Measurements from ENCODE around the gene MYH10.

MYH10 gene

DNA sequence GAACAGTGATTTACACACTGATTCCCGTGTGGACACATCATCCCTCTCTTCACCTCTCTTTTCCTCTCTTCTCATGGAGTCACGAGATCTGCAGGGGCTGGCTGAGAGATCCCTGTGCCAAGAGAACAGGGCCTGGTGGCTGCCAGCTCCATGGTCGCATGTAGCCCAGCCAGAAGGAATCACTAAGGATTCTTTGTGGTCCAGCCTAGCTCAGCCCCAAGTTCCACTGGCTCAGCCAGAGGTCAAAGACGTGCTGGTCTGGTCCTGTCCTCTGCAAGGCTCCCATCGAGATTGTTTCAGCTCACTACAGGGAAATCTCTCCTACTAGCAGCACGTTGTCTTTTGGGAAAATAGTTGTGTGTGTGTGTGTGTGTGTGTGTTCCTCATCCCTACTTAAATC, 128.4 kb downstream of the MYH10 start:
- no peaks in the 10 kb centered on the region for H3K4me1 ChIP-seq (ENCODE audit: control insufficient read depth in 2 of 2, insufficient read depth in 1 of 2, low read depth in 1 of 2, low read length in 2 of 2)
- H3K79me1 ChIP-seq (ENCODE audit: low read depth, low read length) = peaks cover 4% of the 10 kb centered on the region
- H2BK15ac ChIP-seq (ENCODE audit: low read length) = no peak overlapping the region
- no peak overlapping the region for H3K4me3 ChIP-seq (ENCODE audit: low read length in 2 of 2)
- H3K9me3 ChIP-seq (replicated peaks in 1 of 2; ENCODE audit: control insufficient read depth in 2 of 2, insufficient read depth in 1 of 2, low read depth in 1 of 2, low read length in 2 of 2) = no peaks in the 10 kb centered on the region
- peaks cover 55 to 97% of the 10 kb centered on the region in 2 donors for H3K36me3 ChIP-seq (replicated peaks in 1 of 2; ENCODE audit: control insufficient read depth in 2 of 2, insufficient read depth in 2 of 2, low read length in 2 of 2)
- WGBS, 2 donors (ENCODE audit: extremely low coverage in 2 of 2, insufficient read length in 2 of 2, insufficient replicate concordance in 1 of 2) = no CpG with 5 or more reads among the region's 6 CpGs
- no peak overlapping the region for H2AK5ac ChIP-seq (ENCODE audit: low read depth, low read length)
- H3K27ac ChIP-seq (replicated peaks; ENCODE audit: low read length) = no peak overlapping the region
- no peak overlapping the region for H4K8ac ChIP-seq (ENCODE audit: low read depth, low read length)
- no peak overlapping the region for H3K4ac ChIP-seq (ENCODE audit: low read length)
- H3K27me3 ChIP-seq (ENCODE audit: control insufficient read depth in 3 of 3, insufficient read depth in 3 of 3, low read depth in 1 of 3, low read length in 3 of 3) = no peaks in the 10 kb centered on the region
- no peak overlapping the region for H2BK12ac ChIP-seq (ENCODE audit: low read length)
- H3K4me2 ChIP-seq (ENCODE audit: insufficient read depth, low read length, poor library complexity, severe bottlenecking) = no peak overlapping the region
- no peak overlapping the region for H4K91ac ChIP-seq (ENCODE audit: low read depth, low read length, poor library complexity)
- no peak for DNase-seq (ENCODE audit: low spot score)
- H3K18ac ChIP-seq (ENCODE audit: low read length) = no peak overlapping the region
- no peak overlapping the region for H2AFZ ChIP-seq (ENCODE audit: low read length)
- H2BK120ac ChIP-seq (ENCODE audit: low read depth, low read length) = no peak overlapping the region
- no peak overlapping the region for H3K23ac ChIP-seq (ENCODE audit: low read depth, low read length, poor library complexity)
- no peak overlapping the region for H2BK5ac ChIP-seq (ENCODE audit: low read length)
- no peak overlapping the region for H3K9ac ChIP-seq (ENCODE audit: low read depth, low read length, poor library complexity)
- H3K14ac ChIP-seq (ENCODE audit: low read length) = no peak overlapping the region

DNA sequence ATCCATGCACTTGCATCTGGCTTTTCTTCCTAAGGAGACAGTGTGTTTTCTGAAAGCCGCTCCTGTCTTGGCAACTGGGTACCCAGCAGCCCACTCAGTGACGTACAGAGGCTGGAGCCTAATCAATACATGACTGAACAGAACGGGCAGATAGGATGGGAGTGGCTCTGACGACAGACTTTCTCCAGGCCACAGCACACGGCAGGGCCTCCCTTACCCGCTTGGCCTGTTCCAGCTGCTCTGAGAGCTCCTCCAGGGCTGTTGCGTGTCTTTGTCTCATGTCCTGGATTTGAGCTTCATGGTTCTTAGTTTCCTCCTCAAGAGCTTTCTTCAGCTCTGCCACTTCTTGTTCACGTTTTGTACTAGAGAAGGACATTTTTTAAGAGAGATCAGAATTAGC, 129.9 kb downstream of the MYH10 start:
- Histone ChIP-seq H3K9me3 (replicated peaks in 1 of 2; ENCODE audit: control insufficient read depth in 2 of 2, insufficient read depth in 1 of 2, low read depth in 1 of 2, low read length in 2 of 2) (no peaks in the 10 kb centered on the region), H2AFZ (ENCODE audit: low read length) (no peak overlapping the region), H3K4ac (ENCODE audit: low read length) (no peak overlapping the region), H3K27ac (replicated peaks; ENCODE audit: low read length) (no peak overlapping the region), H3K9ac (ENCODE audit: low read depth, low read length, poor library complexity) (no peak overlapping the region), H3K4me2 (ENCODE audit: insufficient read depth, low read length, poor library complexity, severe bottlenecking) (no peak overlapping the region), H2AK5ac (ENCODE audit: low read depth, low read length) (no peak overlapping the region), H2BK5ac (ENCODE audit: low read length) (no peak overlapping the region), H2BK12ac (ENCODE audit: low read length) (no peak overlapping the region), H3K23ac (ENCODE audit: low read depth, low read length, poor library complexity) (no peak overlapping the region), H3K27me3 (ENCODE audit: control insufficient read depth in 3 of 3, insufficient read depth in 3 of 3, low read depth in 1 of 3, low read length in 3 of 3) (no peaks in the 10 kb centered on the region), H4K91ac (ENCODE audit: low read depth, low read length, poor library complexity) (no peak overlapping the region), H3K36me3 (replicated peaks in 1 of 2; ENCODE audit: control insufficient read depth in 2 of 2, insufficient read depth in 2 of 2, low read length in 2 of 2) (peaks cover 55 to 97% of the 10 kb centered on the region in 2 donors), H3K18ac (ENCODE audit: low read length) (no peak overlapping the region), H3K79me1 (ENCODE audit: low read depth, low read length) (peaks cover 4% of the 10 kb centered on the region), H3K4me1 (ENCODE audit: control insufficient read depth in 2 of 2, insufficient read depth in 1 of 2, low read depth in 1 of 2, low read length in 2 of 2) (no peaks in the 10 kb centered on the region), H3K4me3 (ENCODE audit: low read length in 2 of 2) (no peak overlapping the region), H2BK15ac (ENCODE audit: low read length) (no peak overlapping the region), H2BK120ac (ENCODE audit: low read depth, low read length) (no peak overlapping the region), H3K14ac (ENCODE audit: low read length) (no peak overlapping the region), H4K8ac (ENCODE audit: low read depth, low read length) (no peak overlapping the region)
- no peak for DNase-seq (ENCODE audit: low spot score)
- WGBS, 2 donors (ENCODE audit: extremely low coverage in 2 of 2, insufficient read length in 2 of 2, insufficient replicate concordance in 1 of 2) = no CpG with 5 or more reads among the region's 8 CpGs

DNA sequence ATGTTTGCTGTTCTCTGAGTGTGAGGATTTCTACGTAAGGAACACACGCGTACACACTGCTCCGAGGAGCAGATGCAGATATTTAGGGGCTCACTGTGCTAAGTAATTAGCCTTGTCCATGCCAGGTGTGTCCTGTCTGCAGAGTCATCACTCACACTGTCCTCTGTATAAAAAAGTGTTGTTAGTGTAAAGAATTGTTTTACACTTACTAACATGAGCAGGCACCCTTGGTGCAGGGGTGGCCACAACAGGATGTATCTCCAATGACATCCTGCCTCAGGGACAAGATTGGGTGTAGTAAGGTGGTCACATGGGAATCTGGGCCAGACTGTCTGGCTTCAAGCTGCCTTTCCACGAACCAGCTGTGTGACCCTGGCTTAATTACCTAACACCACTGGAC, 130.9 kb downstream of the MYH10 start:
- no peak overlapping the region for H2BK5ac ChIP-seq (ENCODE audit: low read length)
- H3K27ac ChIP-seq (replicated peaks; ENCODE audit: low read length) = no peak overlapping the region
- H3K18ac ChIP-seq (ENCODE audit: low read length) = no peak overlapping the region
- no peaks in the 10 kb centered on the region for H3K4me1 ChIP-seq (ENCODE audit: control insufficient read depth in 2 of 2, insufficient read depth in 1 of 2, low read depth in 1 of 2, low read length in 2 of 2)
- no peak overlapping the region for H2BK120ac ChIP-seq (ENCODE audit: low read depth, low read length)
- no peaks in the 10 kb centered on the region for H3K9me3 ChIP-seq (replicated peaks in 1 of 2; ENCODE audit: control insufficient read depth in 2 of 2, insufficient read depth in 1 of 2, low read depth in 1 of 2, low read length in 2 of 2)
- H3K4me2 ChIP-seq (ENCODE audit: insufficient read depth, low read length, poor library complexity, severe bottlenecking) = no peak overlapping the region
- H4K8ac ChIP-seq (ENCODE audit: low read depth, low read length) = no peak overlapping the region
- no CpG with 5 or more reads among the region's 5 CpGs for WGBS, 2 donors (ENCODE audit: extremely low coverage in 2 of 2, insufficient read length in 2 of 2, insufficient replicate concordance in 1 of 2)
- no peak overlapping the region for H3K14ac ChIP-seq (ENCODE audit: low read length)
- no peak overlapping the region for H2AFZ ChIP-seq (ENCODE audit: low read length)
- no peak overlapping the region for H2AK5ac ChIP-seq (ENCODE audit: low read depth, low read length)
- no peaks in the 10 kb centered on the region for H3K27me3 ChIP-seq (ENCODE audit: control insufficient read depth in 3 of 3, insufficient read depth in 3 of 3, low read depth in 1 of 3, low read length in 3 of 3)
- no peak overlapping the region for H3K9ac ChIP-seq (ENCODE audit: low read depth, low read length, poor library complexity)
- no peak overlapping the region for H3K23ac ChIP-seq (ENCODE audit: low read depth, low read length, poor library complexity)
- DNase-seq (ENCODE audit: low spot score) = no peak
- H3K79me1 ChIP-seq (ENCODE audit: low read depth, low read length) = peaks cover 4% of the 10 kb centered on the region
- H2BK15ac ChIP-seq (ENCODE audit: low read length) = no peak overlapping the region
- no peak overlapping the region for H4K91ac ChIP-seq (ENCODE audit: low read depth, low read length, poor library complexity)
- H3K4me3 ChIP-seq (ENCODE audit: low read length in 2 of 2) = no peak overlapping the region
- H3K36me3 ChIP-seq (replicated peaks in 1 of 2; ENCODE audit: control insufficient read depth in 2 of 2, insufficient read depth in 2 of 2, low read length in 2 of 2) = peaks cover 59 to 97% of the 10 kb centered on the region in 2 donors
- no peak overlapping the region for H3K4ac ChIP-seq (ENCODE audit: low read length)
- H2BK12ac ChIP-seq (ENCODE audit: low read length) = no peak overlapping the region

DNA sequence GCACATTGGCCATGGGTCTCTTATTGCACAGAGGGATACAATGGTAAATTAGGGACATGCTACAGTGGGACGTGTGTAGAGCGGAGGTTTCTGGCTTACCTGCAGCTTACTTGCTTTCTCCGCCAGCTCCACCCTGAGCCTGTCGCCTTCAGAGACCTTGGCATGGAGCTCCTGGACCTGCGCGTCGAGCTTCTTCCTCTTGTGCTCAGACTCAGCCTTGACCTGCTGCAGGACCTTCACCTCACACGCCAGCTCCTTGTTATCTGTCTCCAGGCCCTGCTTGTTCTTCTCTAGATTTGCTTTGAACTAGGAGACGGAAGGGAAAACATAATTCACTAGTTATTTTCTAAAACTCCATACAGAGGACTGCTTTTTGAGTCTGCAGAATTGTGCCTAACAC, 131.4 kb downstream of the MYH10 start:
- Histone ChIP-seq H3K4me3 (ENCODE audit: low read length in 2 of 2) (no peak overlapping the region), H3K9ac (ENCODE audit: low read depth, low read length, poor library complexity) (no peak overlapping the region), H3K14ac (ENCODE audit: low read length) (no peak overlapping the region), H2BK5ac (ENCODE audit: low read length) (no peak overlapping the region), H3K27ac (replicated peaks; ENCODE audit: low read length) (no peak overlapping the region), H3K4me1 (ENCODE audit: control insufficient read depth in 2 of 2, insufficient read depth in 1 of 2, low read depth in 1 of 2, low read length in 2 of 2) (no peaks in the 10 kb centered on the region), H2AK5ac (ENCODE audit: low read depth, low read length) (no peak overlapping the region), H3K36me3 (replicated peaks in 1 of 2; ENCODE audit: control insufficient read depth in 2 of 2, insufficient read depth in 2 of 2, low read length in 2 of 2) (peaks cover 57 to 97% of the 10 kb centered on the region in 2 donors), H3K4ac (ENCODE audit: low read length) (no peak overlapping the region), H4K91ac (ENCODE audit: low read depth, low read length, poor library complexity) (no peak overlapping the region), H3K18ac (ENCODE audit: low read length) (no peak overlapping the region), H2BK12ac (ENCODE audit: low read length) (no peak overlapping the region), H2AFZ (ENCODE audit: low read length) (no peak overlapping the region), H2BK120ac (ENCODE audit: low read depth, low read length) (no peak overlapping the region), H3K27me3 (ENCODE audit: control insufficient read depth in 3 of 3, insufficient read depth in 3 of 3, low read depth in 1 of 3, low read length in 3 of 3) (no peaks in the 10 kb centered on the region), H3K4me2 (ENCODE audit: insufficient read depth, low read length, poor library complexity, severe bottlenecking) (no peak overlapping the region), H3K23ac (ENCODE audit: low read depth, low read length, poor library complexity) (no peak overlapping the region), H3K9me3 (replicated peaks in 1 of 2; ENCODE audit: control insufficient read depth in 2 of 2, insufficient read depth in 1 of 2, low read depth in 1 of 2, low read length in 2 of 2) (no peaks in the 10 kb centered on the region), H4K8ac (ENCODE audit: low read depth, low read length) (no peak overlapping the region), H3K79me1 (ENCODE audit: low read depth, low read length) (peaks cover 4% of the 10 kb centered on the region), H2BK15ac (ENCODE audit: low read length) (no peak overlapping the region)
- DNase-seq (ENCODE audit: low spot score) = no peak
- WGBS, 2 donors (ENCODE audit: extremely low coverage in 2 of 2, insufficient read length in 2 of 2, insufficient replicate concordance in 1 of 2) = no CpG with 5 or more reads among the region's 9 CpGs
